Stimulated activated CD8-positive, alpha-beta memory T cell treated with anti-CD3 and anti-CD28 coated beads, Interleukin-4, amount 100 ng/mL, for 48 hours (primary cell): Measurements from ENCODE around the gene RXFP1.
"Not testable (repeated sequence)": the region's sequence is repeated elsewhere in the genome, so short reads cannot be mapped to it uniquely, and the experiment has no call there.

Source experiments
- DNase-seq: peaks from one replicate; pipeline ENCODE4 v3.0.0-alpha.2; 2020

RXFP1 gene

GRCh38 chr4:158622251-158622650 lies 100.6 kb downstream of the RXFP1 start:
- no peak for DNase-seq

- no peak for DNase-seq
Observed at GRCh38 chr4:158624889-158625478, 103.3 kb downstream of the RXFP1 start.

- DNase-seq: no peak
Observed at GRCh38 chr4:158625544-158625943, 103.9 kb downstream of the RXFP1 start.

- DNase-seq: no peak
Observed at GRCh38 chr4:158630893-158631292, 109.2 kb downstream of the RXFP1 start.

GRCh38 chr4:158636619-158637018 lies 114.9 kb downstream of the RXFP1 start:
- no peak for DNase-seq

GRCh38 chr4:158644356-158644755 lies 122.7 kb downstream of the RXFP1 start:
- DNase-seq: no peak

- no peak for DNase-seq
Observed at GRCh38 chr4:158644760-158645159, 123.1 kb downstream of the RXFP1 start.

GRCh38 chr4:158649111-158649680 lies 127.5 kb downstream of the RXFP1 start:
- no peak for DNase-seq

GRCh38 chr4:158652920-158653319 lies 131.2 kb downstream of the RXFP1 start:
- no peak for DNase-seq

- no peak for DNase-seq
Observed at GRCh38 chr4:158656439-158656838, 134.8 kb downstream of the RXFP1 start.

- no peak for DNase-seq
Observed at GRCh38 chr4:158657291-158657690, 135.6 kb downstream of the RXFP1 start.

GRCh38 chr4:158663255-158663654 lies 141.6 kb downstream of the RXFP1 start:
- not testable (repeated sequence) for DNase-seq

- DNase-seq: not testable (repeated sequence)
Observed at GRCh38 chr4:158663707-158664625, 142.3 kb downstream of the RXFP1 start.

- DNase-seq: no peak
Observed at GRCh38 chr4:158664806-158665205, 143.1 kb downstream of the RXFP1 start.

- no peak for DNase-seq
Observed at GRCh38 chr4:158666892-158667291, 145.2 kb downstream of the RXFP1 start.

- DNase-seq: peak; percentile 42
Observed at GRCh38 chr4:158667651-158668198, 146.0 kb downstream of the RXFP1 start.

- no peak for DNase-seq
Observed at GRCh38 chr4:158669310-158669709, 147.6 kb downstream of the RXFP1 start.

GRCh38 chr4:158670975-158671664 lies 149.4 kb downstream of the RXFP1 start:
- DNase-seq: peak; percentile 75

- no peak for DNase-seq
Observed at GRCh38 chr4:158671665-158671914, 149.9 kb downstream of the RXFP1 start, which contains the start of gene C4orf46. TSS of gene C4orf46 (minus strand) at chr4:158671887. CDS start at chr4:158671801, 86 bp downstream.

- DNase-seq: peak; percentile 98
Observed at GRCh38 chr4:158671915-158672806, 150.5 kb downstream of the RXFP1 start, which contains the start of gene ETFDH. TSS of gene ETFDH (plus strand) at chr4:158672296. CDS start at chr4:158672457, 161 bp downstream.

GRCh38 chr4:158673633-158674032 lies 152.0 kb downstream of the RXFP1 start:
- no peak for DNase-seq

- DNase-seq: no peak
Observed at GRCh38 chr4:158676076-158676475, 154.4 kb downstream of the RXFP1 start.
